HepG2 (cell line): Measurements from ENCODE around the gene CELF2. TPM values are rescaled to one million over a fixed set of nuclear protein-coding genes. Genes with fewer than 3 reads are reported as not detected.

Experiments
- ATAC-seq: fragments of 200-7000 bp; cut with Tn5 transposase; 3 replicates; pipeline ENCODE4 v1.9.1; 2020; ENCODE audit warnings: mild to moderate bottlenecking, moderate library complexity
- BruUV-seq: library from RNA; stranded (reverse); fragments of 400-500 nt; replicated peaks from 2 replicates; lab custom pipeline; 2021; lab: Mats Ljungman, UMichigan
- CTCF ChIA-PET: fragments of 300-600 bp; formaldehyde crosslinking; extraction: SDS; loops from one replicate; lab custom pipeline; 2021; ENCODE audit warnings: low total read pairs, inconsistent platforms, low intra/inter-chr PET ratio; lab: Yijun Ruan, JAX
- POLR2A ChIA-PET: fragments of 350-600 bp; sonication (Branson Sonifier 250); formaldehyde crosslinking; loops from one replicate; lab custom pipeline; 2020; ENCODE audit warnings: antibody characterized with exemption, inconsistent platforms; lab: Yijun Ruan, JAX
- DNase-seq: peaks from one replicate; pipeline ENCODE4 v3.0.0-alpha.2; 2015; ENCODE audit warnings: low spot score
- FAIRE-seq: peaks from 3 replicates; lab custom pipeline; 2011; peaks lifted over from hg19 to GRCh38; lab: Jason Lieb, UNC
- H2AFZ ChIP-seq: one replicate; pipeline ENCODE4 v1.6.1; 2011; ENCODE audit warnings: low read length, inconsistent platforms
- H3K27ac ChIP-seq: fragments of 300-600 bp; 3 replicates; pipeline ENCODE4 v1.8.0; 2011; ENCODE audit warnings: mixed run types, mild to moderate bottlenecking, mixed read lengths, low read length, inconsistent platforms; ENCODE audit not compliant: insufficient read depth; ENCODE audit errors: extremely low read length
- H3K27me3 ChIP-seq, 2 experiments: fragments of 200-600 bp in 1 of 2; 2 replicates in 1 of 2; 3 replicates in 1 of 2; pipeline versions ENCODE4 v1.6.0 to v1.8.0; 2011; ENCODE audit warnings: low read length in 2 of 2, mild to moderate bottlenecking in 2 of 2, moderate library complexity in 2 of 2, inconsistent platforms in 1 of 2; ENCODE audit not compliant: insufficient read depth in 2 of 2, control insufficient read depth in 1 of 2
- H3K36me3 ChIP-seq, 2 experiments: fragments of 200-600 bp in 1 of 2; replicated peaks in 1 of 2; 2 replicates in 1 of 2; 3 replicates in 1 of 2; pipeline versions ENCODE4 v1.5.1 to v1.8.0; 2011; ENCODE audit warnings: low read length in 2 of 2, inconsistent platforms in 1 of 2; ENCODE audit not compliant: insufficient read depth in 2 of 2, control insufficient read depth in 1 of 2
- H3K4me1 ChIP-seq: 2 replicates; pipeline ENCODE4 v1.5.1; 2012; ENCODE audit warnings: low read length, inconsistent platforms; ENCODE audit not compliant: insufficient read depth
- H3K4me2 ChIP-seq: 2 replicates; pipeline ENCODE4 v1.6.0; 2011; ENCODE audit warnings: low read depth, low read length, inconsistent platforms
- H3K4me3 ChIP-seq, 3 experiments: fragments of 200-600 bp in 1 of 3; sonication (generic), shearing (Covaris generic) in 1 of 3; replicated peaks in 1 of 3; 2 replicates each; pipeline ENCODE4 v1.5.1; 2011 to 2016; ENCODE audit warnings: low read length in 3 of 3, inconsistent platforms in 2 of 3, low read depth in 2 of 3, mild to moderate bottlenecking in 2 of 3, control low read depth in 1 of 3, mixed read lengths in 1 of 3; ENCODE audit not compliant: insufficient read depth in 1 of 3
- H3K79me2 ChIP-seq: one replicate; pipeline ENCODE4 v1.6.1; 2011; ENCODE audit warnings: low read length, inconsistent platforms; ENCODE audit not compliant: insufficient read depth
- H3K9ac ChIP-seq: 2 replicates; pipeline ENCODE4 v1.6.0; 2011; ENCODE audit warnings: mild to moderate bottlenecking, low read depth, low read length, inconsistent platforms; ENCODE audit not compliant: insufficient read depth
- H3K9me3 ChIP-seq: 2 replicates; pipeline ENCODE4 v1.5.1; 2012; ENCODE audit warnings: mild to moderate bottlenecking, low read length
- H4K20me1 ChIP-seq: 2 replicates; pipeline ENCODE4 v1.6.0; 2011; ENCODE audit warnings: inconsistent platforms, mild to moderate bottlenecking, low read length, moderate library complexity; ENCODE audit not compliant: insufficient read depth
- CREB3 ChIP-seq: sonication (generic); formaldehyde crosslinking; IDR thresholded peaks from 2 replicates; pipeline ENCODE4 v1.5.0; 2020; ENCODE audit warnings: missing genetic modification reagents
- GATAD1 ChIP-seq: IDR thresholded peaks from 2 replicates; pipeline ENCODE4 v1.6.1; 2016; ENCODE audit warnings: missing genetic modification reagents, missing compliant biosample characterization
- JUNB ChIP-seq: sonication (generic); formaldehyde crosslinking; IDR thresholded peaks from 2 replicates; pipeline ENCODE4 v1.8.0; 2022; ENCODE audit warnings: missing genetic modification reagents, mild to moderate bottlenecking, borderline replicate concordance
- JUND ChIP-seq: sonication (generic); formaldehyde crosslinking; IDR thresholded peaks from 2 replicates; pipeline ENCODE4 v1.8.0; 2022; ENCODE audit warnings: mild to moderate bottlenecking, missing genetic modification reagents
- KLF16 ChIP-seq, 2 experiments: sonication (generic) in 1 of 2; formaldehyde crosslinking in 1 of 2; IDR thresholded peaks; 2 replicates each; pipeline versions ENCODE4 v1.6.1 to v1.8.0; 2016 to 2023; ENCODE audit warnings: missing genetic modification reagents in 2 of 2, missing compliant biosample characterization in 1 of 2
- NR2F6 ChIP-seq, 2 experiments: IDR thresholded peaks; 2 replicates each; pipeline ENCODE4 v1.6.1; 2016; ENCODE audit warnings: antibody characterized with exemption in 1 of 2, mild to moderate bottlenecking in 1 of 2
- PAX8 ChIP-seq: sonication (generic); formaldehyde crosslinking; IDR thresholded peaks from 2 replicates; pipeline ENCODE4 v1.8.0; 2022; ENCODE audit warnings: mild to moderate bottlenecking, missing genetic modification reagents, borderline replicate concordance
- PHF5A ChIP-seq: IDR thresholded peaks from one replicate; pipeline ENCODE4 v1.6.1; 2018; ENCODE audit warnings: low read depth, missing genetic modification reagents; ENCODE audit not compliant: unreplicated experiment
- SALL2 ChIP-seq: sonication (generic); formaldehyde crosslinking; IDR thresholded peaks from 2 replicates; pipeline ENCODE4 v1.8.1; 2023; ENCODE audit warnings: mild to moderate bottlenecking, missing genetic modification reagents, inconsistent platforms
- ZEB1 ChIP-seq: IDR thresholded peaks from 2 replicates; pipeline ENCODE4 v1.6.1; 2012; ENCODE audit warnings: mild to moderate bottlenecking, low read depth, inconsistent platforms; ENCODE audit not compliant: insufficient replicate concordance
- ZMYM4 ChIP-seq: sonication (generic); formaldehyde crosslinking; IDR thresholded peaks from 2 replicates; pipeline ENCODE4 v1.8.1; 2023; ENCODE audit warnings: mild to moderate bottlenecking, missing genetic modification reagents
- ZNF225 ChIP-seq: sonication (generic); formaldehyde crosslinking; IDR thresholded peaks from 2 replicates; pipeline ENCODE4 v1.4.0; 2020; ENCODE audit warnings: mild to moderate bottlenecking, missing genetic modification reagents
- ZNF670 ChIP-seq: sonication (generic); formaldehyde crosslinking; IDR thresholded peaks from 2 replicates; pipeline ENCODE4 v1.8.0; 2022; ENCODE audit warnings: mild to moderate bottlenecking, missing genetic modification reagents, borderline replicate concordance
- ZNF768 ChIP-seq: sonication (generic); formaldehyde crosslinking; IDR thresholded peaks from 2 replicates; pipeline ENCODE4 v1.4.0; 2020; ENCODE audit warnings: missing genetic modification reagents
- WGBS: methylation state at CpG from one replicate; pipeline ENCODE4 v1.1.6; 2017; ENCODE audit warnings: low lambda C conversion rate; 5-methylcytosine and 5-hydroxymethylcytosine counted together
- in situ Hi-C: cut with HindIII; loops from 2 replicates; pipeline ENCODE4 v1.10.0; 2017; ENCODE audit warnings: low pct_unique_long_range_greater_than_20kb; ENCODE audit not compliant: extremely low pct_ligation_motif_present
- intact Hi-C: fragments of 100-400 bp; cut with micrococcal nuclease; formaldehyde crosslinking; loops from one replicate; pipeline ENCODE4 v1.10.0; 2022; ENCODE audit not compliant: unreplicated experiment
- polyA plus RNA-seq, 8 experiments: library from polyadenylated mRNA; depleted of rRNA in 3 of 8; stranded (reverse) in 7 of 8; unstranded in 1 of 8; fragments of >200 nt; fragmentation: Illumina TruSeq in 4 of 8; extraction: Trizol in 4 of 8; gene quantifications; 2 replicates each; pipeline versions ENCODE4 v1.2.1 to v1.2.3, GENCODE V29; 2011 to 2016; ENCODE audit warnings: low read depth in 4 of 8, missing spikeins in 1 of 8, mixed read lengths in 1 of 8; ENCODE audit not compliant: insufficient read depth in 1 of 8
- total RNA-seq, 5 experiments: library from RNA; depleted of rRNA; stranded (reverse); fragments of >200 nt; fragmentation: Illumina TruSeq; extraction: Trizol; gene quantifications; 2 replicates each; pipeline ENCODE4 v1.2.3, GENCODE V29; 2016; ENCODE audit warnings: low read depth in 1 of 5
- TF ChIP-seq, protein P1 (sequence below): sonication (generic); formaldehyde crosslinking; IDR thresholded peaks from 2 replicates; pipeline ENCODE4 v1.5.1; 2020; ENCODE audit warnings: missing genetic modification reagents, mild to moderate bottlenecking, borderline replicate concordance
- TF ChIP-seq, protein P2 (sequence below): sonication (generic); formaldehyde crosslinking; IDR thresholded peaks from 2 replicates; pipeline ENCODE4 v1.4.0; 2020; ENCODE audit warnings: mild to moderate bottlenecking, missing genetic modification reagents, borderline replicate concordance
- TF ChIP-seq, protein P3 (sequence below): sonication (generic); formaldehyde crosslinking; IDR thresholded peaks from 2 replicates; pipeline ENCODE4 v1.4.0; 2020; ENCODE audit warnings: missing genetic modification reagents

The CELF2 gene
- total and polyA plus RNA-seq, 2 of the 13 experiments (the other 11 are each of a cell fraction or from before 2014, with no cell fraction given): not detected

DNA sequence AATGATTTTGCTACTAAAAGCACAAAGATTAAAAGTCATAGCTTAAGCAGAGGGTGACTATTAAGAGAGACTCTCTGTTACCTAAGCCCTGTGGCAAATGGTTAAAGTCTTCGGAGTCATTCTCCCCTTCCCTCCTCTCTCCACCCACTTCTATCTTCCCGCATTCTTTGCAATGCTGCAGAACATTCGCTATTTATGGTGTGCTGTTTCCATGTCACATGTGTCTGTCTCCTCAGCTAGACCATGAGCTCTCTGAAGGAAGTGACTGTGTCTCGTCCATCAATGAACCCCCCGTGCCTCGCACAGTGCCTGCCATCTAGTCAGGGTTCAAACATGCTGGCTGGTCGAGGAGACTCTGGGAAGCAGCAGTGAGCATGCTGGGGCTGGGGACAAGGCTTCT is 321.3 kb downstream of the CELF2 start:
- DNase-seq (no peak), ATAC-seq (no peak), FAIRE-seq (no peak)
- in situ Hi-C loops: no loop called here
- Histone ChIP-seq H3K4me3 (no peak overlapping the region), H3K4me2 (no peak overlapping the region), H2AFZ (no peak overlapping the region), H3K27ac (no peak overlapping the region), H3K9ac (no peak overlapping the region), H3K9me3 (no peaks in the 10 kb centered on the region), H3K36me3 (no peaks in the 10 kb centered on the region), H3K4me1 (no peaks in the 10 kb centered on the region), H4K20me1 (no peaks in the 10 kb centered on the region), H3K79me2 (no peaks in the 10 kb centered on the region), H3K27me3 (peaks cover 5 to 46% of the 10 kb centered on the region in 2 experiments; a peak in 4 of 5 replicates)
- BruUV-seq: no TSS peak
- 22% methylated on average over 7 of the region's 7 CpGs for WGBS
- POLR2A ChIA-PET: no interaction called here
- TF ChIP-seq ZNF225 (CRISPR knock-in tag): no peak
- no peak for TF ChIP-seq GATAD1 (CRISPR knock-in tag)
- TF ChIP-seq JUND (CRISPR knock-in tag): no peak
- no peak for TF ChIP-seq ZNF768 (CRISPR knock-in tag)
- no peak for TF ChIP-seq PHF5A
- TF ChIP-seq PAX8 (CRISPR knock-in tag): no peak
- no peak for TF ChIP-seq ZMYM4 (CRISPR knock-in tag)
- TF ChIP-seq CREB3 (CRISPR knock-in tag): no peak
- TF ChIP-seq, protein P1, sequence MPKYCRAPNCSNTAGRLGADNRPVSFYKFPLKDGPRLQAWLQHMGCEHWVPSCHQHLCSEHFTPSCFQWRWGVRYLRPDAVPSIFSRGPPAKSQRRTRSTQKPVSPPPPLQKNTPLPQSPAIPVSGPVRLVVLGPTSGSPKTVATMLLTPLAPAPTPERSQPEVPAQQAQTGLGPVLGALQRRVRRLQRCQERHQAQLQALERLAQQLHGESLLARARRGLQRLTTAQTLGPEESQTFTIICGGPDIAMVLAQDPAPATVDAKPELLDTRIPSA (CRISPR knock-in tag): no peak
- no peak for TF ChIP-seq NR2F6 (IDR thresholded peaks at IDR 0.05)
- TF ChIP-seq NR2F6 (CRISPR knock-in tag; IDR thresholded peaks at IDR 0.05): no peak
- TF ChIP-seq ZEB1: no peak
- TF ChIP-seq SALL2 (CRISPR knock-in tag): no peak
- TF ChIP-seq, protein P2, sequence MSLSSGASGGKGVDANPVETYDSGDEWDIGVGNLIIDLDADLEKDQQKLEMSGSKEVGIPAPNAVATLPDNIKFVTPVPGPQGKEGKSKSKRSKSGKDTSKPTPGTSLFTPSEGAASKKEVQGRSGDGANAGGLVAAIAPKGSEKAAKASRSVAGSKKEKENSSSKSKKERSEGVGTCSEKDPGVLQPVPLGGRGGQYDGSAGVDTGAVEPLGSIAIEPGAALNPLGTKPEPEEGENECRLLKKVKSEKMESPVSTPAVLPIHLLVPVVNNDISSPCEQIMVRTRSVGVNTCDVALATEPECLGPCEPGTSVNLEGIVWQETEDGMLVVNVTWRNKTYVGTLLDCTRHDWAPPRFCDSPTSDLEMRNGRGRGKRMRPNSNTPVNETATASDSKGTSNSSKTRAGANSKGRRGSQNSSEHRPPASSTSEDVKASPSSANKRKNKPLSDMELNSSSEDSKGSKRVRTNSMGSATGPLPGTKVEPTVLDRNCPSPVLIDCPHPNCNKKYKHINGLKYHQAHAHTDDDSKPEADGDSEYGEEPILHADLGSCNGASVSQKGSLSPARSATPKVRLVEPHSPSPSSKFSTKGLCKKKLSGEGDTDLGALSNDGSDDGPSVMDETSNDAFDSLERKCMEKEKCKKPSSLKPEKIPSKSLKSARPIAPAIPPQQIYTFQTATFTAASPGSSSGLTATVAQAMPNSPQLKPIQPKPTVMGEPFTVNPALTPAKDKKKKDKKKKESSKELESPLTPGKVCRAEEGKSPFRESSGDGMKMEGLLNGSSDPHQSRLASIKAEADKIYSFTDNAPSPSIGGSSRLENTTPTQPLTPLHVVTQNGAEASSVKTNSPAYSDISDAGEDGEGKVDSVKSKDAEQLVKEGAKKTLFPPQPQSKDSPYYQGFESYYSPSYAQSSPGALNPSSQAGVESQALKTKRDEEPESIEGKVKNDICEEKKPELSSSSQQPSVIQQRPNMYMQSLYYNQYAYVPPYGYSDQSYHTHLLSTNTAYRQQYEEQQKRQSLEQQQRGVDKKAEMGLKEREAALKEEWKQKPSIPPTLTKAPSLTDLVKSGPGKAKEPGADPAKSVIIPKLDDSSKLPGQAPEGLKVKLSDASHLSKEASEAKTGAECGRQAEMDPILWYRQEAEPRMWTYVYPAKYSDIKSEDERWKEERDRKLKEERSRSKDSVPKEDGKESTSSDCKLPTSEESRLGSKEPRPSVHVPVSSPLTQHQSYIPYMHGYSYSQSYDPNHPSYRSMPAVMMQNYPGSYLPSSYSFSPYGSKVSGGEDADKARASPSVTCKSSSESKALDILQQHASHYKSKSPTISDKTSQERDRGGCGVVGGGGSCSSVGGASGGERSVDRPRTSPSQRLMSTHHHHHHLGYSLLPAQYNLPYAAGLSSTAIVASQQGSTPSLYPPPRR (CRISPR knock-in tag): no peak
- TF ChIP-seq, protein P3, sequence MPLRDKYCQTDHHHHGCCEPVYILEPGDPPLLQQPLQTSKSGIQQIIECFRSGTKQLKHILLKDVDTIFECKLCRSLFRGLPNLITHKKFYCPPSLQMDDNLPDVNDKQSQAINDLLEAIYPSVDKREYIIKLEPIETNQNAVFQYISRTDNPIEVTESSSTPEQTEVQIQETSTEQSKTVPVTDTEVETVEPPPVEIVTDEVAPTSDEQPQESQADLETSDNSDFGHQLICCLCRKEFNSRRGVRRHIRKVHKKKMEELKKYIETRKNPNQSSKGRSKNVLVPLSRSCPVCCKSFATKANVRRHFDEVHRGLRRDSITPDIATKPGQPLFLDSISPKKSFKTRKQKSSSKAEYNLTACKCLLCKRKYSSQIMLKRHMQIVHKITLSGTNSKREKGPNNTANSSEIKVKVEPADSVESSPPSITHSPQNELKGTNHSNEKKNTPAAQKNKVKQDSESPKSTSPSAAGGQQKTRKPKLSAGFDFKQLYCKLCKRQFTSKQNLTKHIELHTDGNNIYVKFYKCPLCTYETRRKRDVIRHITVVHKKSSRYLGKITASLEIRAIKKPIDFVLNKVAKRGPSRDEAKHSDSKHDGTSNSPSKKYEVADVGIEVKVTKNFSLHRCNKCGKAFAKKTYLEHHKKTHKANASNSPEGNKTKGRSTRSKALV (CRISPR knock-in tag): no peak
- TF ChIP-seq ZNF670 (CRISPR knock-in tag): no peak
- TF ChIP-seq JUNB (CRISPR knock-in tag): no peak
- no peak for TF ChIP-seq KLF16 (CRISPR knock-in tag; IDR thresholded peaks at IDR 0.05)
- CTCF ChIA-PET: no interaction called here
- intact Hi-C loops: no loop called here
